Keratinocyte (primary cell): ENCODE measurements around the gene IRGQ. TPM values are rescaled to one million over a fixed set of nuclear protein-coding genes. Genes with fewer than 3 reads are reported as not detected.
A peak's percentile ranks its signal among the peaks of the same experiment; 100 is the strongest.

Experiments
- DNase-seq: peaks from one replicate; pipeline ENCODE4 v3.0.0-alpha.2; 2011; ENCODE audit warnings: low read depth, missing footprints, low spot score
- FAIRE-seq: peaks from 2 replicates; lab custom pipeline; 2011; peaks lifted over from hg19 to GRCh38; lab: Jason Lieb, UNC
- H2AFZ ChIP-seq: 2 replicates; pipeline ENCODE4 v1.6.0; 2012; ENCODE audit warnings: low read length, control low read depth, inconsistent platforms; ENCODE audit not compliant: control insufficient read depth
- H3K27ac ChIP-seq: 2 replicates; pipeline ENCODE4 v1.5.1; 2011; ENCODE audit warnings: low read length; ENCODE audit not compliant: control insufficient read depth, insufficient read depth
- H3K27me3 ChIP-seq: 3 replicates; pipeline ENCODE4 v1.6.0; 2011; ENCODE audit warnings: low read length; ENCODE audit not compliant: control insufficient read depth, insufficient read depth; ENCODE audit errors: extremely low read depth
- H3K36me3 ChIP-seq, 2 experiments: 2 replicates in 1 of 2; 3 replicates in 1 of 2; pipeline ENCODE4 v1.5.1; 2011; ENCODE audit warnings: low read length in 2 of 2, mild to moderate bottlenecking in 1 of 2; ENCODE audit not compliant: control insufficient read depth in 2 of 2, insufficient read depth in 2 of 2; ENCODE audit errors: extremely low read depth in 1 of 2
- H3K4me1 ChIP-seq: 3 replicates; pipeline ENCODE4 v1.5.1; 2011; ENCODE audit warnings: low read length; ENCODE audit not compliant: control insufficient read depth, insufficient read depth; ENCODE audit errors: extremely low read depth
- H3K4me2 ChIP-seq: 3 replicates; pipeline ENCODE4 v1.6.0; 2011; ENCODE audit warnings: low read depth, low read length; ENCODE audit not compliant: control insufficient read depth, insufficient read depth; ENCODE audit errors: extremely low read depth
- H3K4me3 ChIP-seq, 3 experiments: fragments of 200-600 bp in 1 of 3; sonication (generic) in 1 of 3; 2 replicates in 2 of 3; 3 replicates in 1 of 3; pipeline ENCODE4 v1.5.1; 2011 to 2016; ENCODE audit warnings: low read length in 3 of 3, mild to moderate bottlenecking in 3 of 3, control low read depth in 2 of 3, inconsistent platforms in 1 of 3, low read depth in 1 of 3, mixed read lengths in 1 of 3, mixed run types in 1 of 3, moderate library complexity in 1 of 3; ENCODE audit not compliant: control insufficient read depth in 2 of 3, insufficient read depth in 2 of 3; ENCODE audit errors: extremely low read depth in 1 of 3
- H3K79me2 ChIP-seq: 2 replicates; pipeline ENCODE4 v1.6.0; 2012; ENCODE audit warnings: low read length; ENCODE audit not compliant: control insufficient read depth, insufficient read depth
- H3K9ac ChIP-seq: 3 replicates; pipeline ENCODE4 v1.6.0; 2011; ENCODE audit warnings: low read length; ENCODE audit not compliant: control insufficient read depth, insufficient read depth; ENCODE audit errors: extremely low read depth
- H3K9me1 ChIP-seq: 3 replicates; pipeline ENCODE4 v1.6.0; 2011; ENCODE audit warnings: low read length; ENCODE audit not compliant: control insufficient read depth, insufficient read depth; ENCODE audit errors: extremely low read depth
- H3K9me3 ChIP-seq: 2 replicates; pipeline ENCODE4 v1.5.1; 2012; ENCODE audit warnings: low read depth, low read length; ENCODE audit not compliant: control insufficient read depth
- H4K20me1 ChIP-seq: 3 replicates; pipeline ENCODE4 v1.6.0; 2011; ENCODE audit warnings: low read length; ENCODE audit not compliant: control insufficient read depth, insufficient read depth; ENCODE audit errors: extremely low read depth
- CTCF ChIP-seq, 3 experiments: IDR thresholded peaks in 1 of 3; conservative IDR thresholded peaks in 1 of 3; optimal IDR thresholded peaks in 1 of 3; 2 replicates in 2 of 3; 3 replicates in 1 of 3; pipeline versions ENCODE3 to v1.5.1; 2011; ENCODE audit warnings: low read length in 3 of 3, mild to moderate bottlenecking in 3 of 3, moderate library complexity in 2 of 3, control low read depth in 1 of 3, inconsistent platforms in 1 of 3; ENCODE audit not compliant: insufficient read depth in 2 of 3; ENCODE audit errors: extremely low read depth in 1 of 3
- EZH2 ChIP-seq: IDR thresholded peaks from one replicate; pipeline ENCODE4 v1.6.1; 2012; ENCODE audit warnings: inconsistent platforms, mild to moderate bottlenecking, low read length, moderate library complexity
- dilution Hi-C: fragments of 300-500 bp; cut with MboI; formaldehyde crosslinking; loops from one replicate; pipeline ENCODE4 v1.7.0; 2020; ENCODE audit warnings: low sequenced_read_pairs; ENCODE audit not compliant: extremely low pct_ligation_motif_present
- polyA plus RNA-seq, 5 experiments: library from polyadenylated mRNA; depleted of rRNA in 3 of 5; stranded (reverse) in 3 of 5; stranded (forward) in 1 of 5; unstranded in 1 of 5; fragments of >200 nt; gene quantifications; 1 replicate in 1 of 5; 2 replicates in 3 of 5; 3 replicates in 1 of 5; pipeline versions ENCODE4 v1.2.1 to v1.2.3, GENCODE V29; 2011 to 2012; ENCODE audit warnings: missing spikeins in 2 of 5, low read depth in 1 of 5, low replicate concordance in 1 of 5

The IRGQ gene
- polyA plus RNA-seq, 1 donor (not counting 4 experiments of a cell fraction or from before 2014, with no cell fraction given), result 12.9 TPM

GRCh38 chr19:43575955-43576878, 19.7 kb downstream of the IRGQ start:
- no peaks in the 10 kb centered on the region for H3K9me1 ChIP-seq
- peak overlapping the region; percentile 98 for H3K4me2 ChIP-seq
- no peak for FAIRE-seq
- peaks cover 0 to 4% of the 10 kb centered on the region in 2 experiments for H3K36me3 ChIP-seq
- peaks cover 21% of the 10 kb centered on the region for H3K4me1 ChIP-seq
- H3K27me3 ChIP-seq, result no peaks in the 10 kb centered on the region
- H2AFZ ChIP-seq, result peak overlapping the region; percentile 92
- H3K27ac ChIP-seq, result peak overlapping the region; percentile 84
- peak overlapping the region; percentile 90 for H3K9ac ChIP-seq
- H3K79me2 ChIP-seq, result peaks cover 16% of the 10 kb centered on the region
- no peak for DNase-seq
- TF ChIP-seq CTCF (optimal IDR thresholded peaks at IDR 0.05 in 1 of 3, IDR thresholded peaks at IDR 0.05 in 1 of 3, conservative IDR thresholded peaks at IDR 0.05 in 1 of 3; ENCODE audit: extremely low read depth in 1 of 3, insufficient read depth in 2 of 3, low read length in 3 of 3), result no peak
- TF ChIP-seq EZH2, result no peak
- no peaks in the 10 kb centered on the region for H3K9me3 ChIP-seq
- H3K4me3 ChIP-seq, result peak overlapping the region; percentile 45 to 80 (median 65)
- dilution Hi-C loops, result no loop called here
- no peaks in the 10 kb centered on the region for H4K20me1 ChIP-seq

- dilution Hi-C loops, result no loop called here
- peak within 1 kb of the TSS; percentile 98 for H3K4me2 ChIP-seq
- TF ChIP-seq EZH2, result no peak
- no peak for TF ChIP-seq CTCF (optimal IDR thresholded peaks at IDR 0.05 in 1 of 3, IDR thresholded peaks at IDR 0.05 in 1 of 3, conservative IDR thresholded peaks at IDR 0.05 in 1 of 3; ENCODE audit: extremely low read depth in 1 of 3, insufficient read depth in 2 of 3, low read length in 3 of 3)
- peak within 1 kb of the TSS; percentile 71 to 83 (median 79) for H3K4me3 ChIP-seq
- FAIRE-seq (peak; percentile 83), DNase-seq (peak; percentile 86)
- H3K9me1 ChIP-seq, result no peaks in the 10 kb centered on the region
- H3K27me3 ChIP-seq, result no peaks in the 10 kb centered on the region
- no peaks in the 10 kb centered on the region for H4K20me1 ChIP-seq
- H3K4me1 ChIP-seq, result peaks cover 21% of the 10 kb centered on the region
- H3K9me3 ChIP-seq, result no peaks in the 10 kb centered on the region
- H3K36me3 ChIP-seq, result peaks cover 0 to 4% of the 10 kb centered on the region in 2 experiments
- H3K79me2 ChIP-seq, result peaks cover 18% of the 10 kb centered on the region
- H3K9ac ChIP-seq, result peak within 1 kb of the TSS; percentile 90
- peak within 1 kb of the TSS; percentile 92 for H2AFZ ChIP-seq
- H3K27ac ChIP-seq, result peak within 1 kb of the TSS; percentile 84
Observed at GRCh38 chr19:43575156-43575950, 20.6 kb downstream of the IRGQ start, which contains the start of the genes PINLYP and XRCC1. PINLYP (plus strand) TSS chr19:43575801; CDS start chr19:43577192, 1,391 bp downstream. XRCC1 (minus strand) TSS chr19:43575527; CDS start chr19:43575458, 69 bp downstream.
